H9 (cell line): ENCODE measurements around the gene KAT7. TPM values are rescaled to one million over a fixed set of nuclear protein-coding genes. Genes with fewer than 3 reads are reported as not detected.

ENCODE experiments used
- DNase-seq: peaks from one replicate; pipeline ENCODE4 v3.0.0-alpha.2; 2017
- H2AFZ ChIP-seq: one replicate; pipeline ENCODE4 v1.6.1; 2013; ENCODE audit warnings: mild to moderate bottlenecking, low read length, control low read depth, moderate library complexity
- H2AK5ac ChIP-seq: 2 replicates; pipeline ENCODE4 v1.6.1; 2013; ENCODE audit warnings: low read length, control low read depth, mixed read lengths; ENCODE audit not compliant: insufficient read length
- H2BK120ac ChIP-seq: one replicate; pipeline ENCODE4 v1.6.1; 2013; ENCODE audit warnings: low read depth, mild to moderate bottlenecking, low read length, control low read depth, inconsistent platforms; ENCODE audit not compliant: poor library complexity, severe bottlenecking
- H2BK12ac ChIP-seq: 2 replicates; pipeline ENCODE4 v1.6.1; 2013; ENCODE audit warnings: low read length, control low read depth, mixed read lengths, low read depth; ENCODE audit not compliant: insufficient read length
- H2BK15ac ChIP-seq: 2 replicates; pipeline ENCODE4 v1.6.1; 2013; ENCODE audit warnings: low read depth, low read length, control low read depth
- H2BK20ac ChIP-seq: one replicate; pipeline ENCODE4 v1.6.1; 2013; ENCODE audit warnings: low read depth, mild to moderate bottlenecking, low read length, control low read depth, inconsistent platforms; ENCODE audit not compliant: poor library complexity, severe bottlenecking
- H2BK5ac ChIP-seq: 2 replicates; pipeline ENCODE4 v1.6.1; 2013; ENCODE audit warnings: low read length, control low read depth, mixed read lengths; ENCODE audit not compliant: insufficient read length
- H3K14ac ChIP-seq: 2 replicates; pipeline ENCODE4 v1.6.1; 2013; ENCODE audit warnings: low read length, control low read depth; ENCODE audit not compliant: insufficient read depth
- H3K18ac ChIP-seq: 2 replicates; pipeline ENCODE4 v1.6.1; 2013; ENCODE audit warnings: low read depth, mild to moderate bottlenecking, mixed read lengths, low read length, control low read depth; ENCODE audit not compliant: insufficient read length
- H3K23ac ChIP-seq: 2 replicates; pipeline ENCODE4 v1.6.1; 2013; ENCODE audit warnings: low read length, control low read depth, mixed read lengths, low read depth; ENCODE audit not compliant: insufficient read length
- H3K23me2 ChIP-seq: 2 replicates; pipeline ENCODE4 v1.6.1; 2013; ENCODE audit warnings: low read depth, mild to moderate bottlenecking, mixed read lengths, low read length, control low read depth; ENCODE audit not compliant: insufficient read length, poor library complexity, severe bottlenecking
- H3K27ac ChIP-seq: 2 replicates; pipeline ENCODE4 v1.5.1; 2013; ENCODE audit warnings: low read length, control low read depth, mixed read lengths, low read depth; ENCODE audit not compliant: insufficient read length
- H3K27me3 ChIP-seq: 2 replicates; pipeline ENCODE4 v1.6.1; 2013; ENCODE audit warnings: low read length, control low read depth, inconsistent platforms; ENCODE audit not compliant: insufficient read depth
- H3K4ac ChIP-seq: 2 replicates; pipeline ENCODE4 v1.6.1; 2013; ENCODE audit warnings: low read depth, mild to moderate bottlenecking, control low read depth, inconsistent platforms, low read length, moderate library complexity
- H3K4me1 ChIP-seq: 2 replicates; pipeline ENCODE4 v1.6.1; 2013; ENCODE audit warnings: low read length, control low read depth, inconsistent platforms; ENCODE audit not compliant: insufficient read depth
- H3K4me2 ChIP-seq: 2 replicates; pipeline ENCODE4 v1.6.1; 2013; ENCODE audit warnings: low read length, control low read depth, mixed read lengths; ENCODE audit not compliant: insufficient read length, insufficient read depth
- H3K56ac ChIP-seq: 2 replicates; pipeline ENCODE4 v1.6.1; 2013; ENCODE audit warnings: low read depth, mild to moderate bottlenecking, mixed read lengths, low read length, control low read depth; ENCODE audit not compliant: insufficient read length
- H3K79me1 ChIP-seq: 2 replicates; pipeline ENCODE4 v1.6.1; 2013; ENCODE audit warnings: low read depth, mild to moderate bottlenecking, moderate library complexity, low read length, control low read depth, inconsistent platforms; ENCODE audit not compliant: insufficient read depth, poor library complexity, severe bottlenecking
- H3K79me2 ChIP-seq: 2 replicates; pipeline ENCODE4 v1.6.1; 2013; ENCODE audit warnings: low read length, control low read depth, inconsistent platforms; ENCODE audit not compliant: insufficient read depth
- H3K9ac ChIP-seq: 2 replicates; pipeline ENCODE4 v1.6.1; 2013; ENCODE audit warnings: low read length, control low read depth, mixed read lengths; ENCODE audit not compliant: insufficient read length; ENCODE audit errors: extremely low read depth
- H3K9me3 ChIP-seq: one replicate; pipeline ENCODE4 v1.6.1; 2013; ENCODE audit warnings: low read depth, low read length, inconsistent platforms; ENCODE audit not compliant: control insufficient read depth
- H3T11ph ChIP-seq: one replicate; pipeline ENCODE4 v1.6.1; 2013; ENCODE audit warnings: mild to moderate bottlenecking, low read length, control low read depth, inconsistent platforms
- H4K20me1 ChIP-seq: one replicate; pipeline ENCODE4 v1.6.1; 2013; ENCODE audit not compliant: control insufficient read depth, insufficient read length, insufficient read depth
- H4K5ac ChIP-seq: 2 replicates; pipeline ENCODE4 v1.6.1; 2013; ENCODE audit warnings: low read depth, mild to moderate bottlenecking, mixed read lengths, low read length, control low read depth; ENCODE audit not compliant: insufficient read length
- H4K8ac ChIP-seq: replicated peaks from 2 replicates; pipeline ENCODE4 v1.6.1; 2013; ENCODE audit warnings: low read length, control low read depth, mixed read lengths, low read depth; ENCODE audit not compliant: insufficient read length
- H4K91ac ChIP-seq: 2 replicates; pipeline ENCODE4 v1.6.1; 2013; ENCODE audit warnings: low read depth, mild to moderate bottlenecking, moderate library complexity, mixed read lengths, low read length, control low read depth; ENCODE audit not compliant: insufficient read length
- H3K27ac Mint-ChIP-seq, 3 experiments: 2 replicates in 2 of 3; 3 replicates in 1 of 3; pipeline ENCODE4 v1.8.0; 2020 to 2021; ENCODE audit warnings: mixed read lengths in 3 of 3, mild to moderate bottlenecking in 1 of 3, moderate library complexity in 1 of 3
- H3K27me3 Mint-ChIP-seq: 2 replicates; pipeline ENCODE4 v1.8.0; 2021; ENCODE audit warnings: low read depth, mild to moderate bottlenecking, moderate library complexity, mixed read lengths
- H3K36me3 Mint-ChIP-seq, 3 experiments: 2 replicates in 2 of 3; 3 replicates in 1 of 3; pipeline ENCODE4 v1.8.0; 2020 to 2021; ENCODE audit warnings: low read depth in 3 of 3, mixed read lengths in 3 of 3; ENCODE audit not compliant: insufficient read depth in 1 of 3
- H3K4me1 Mint-ChIP-seq, 2 experiments: 2 replicates each; pipeline ENCODE4 v1.8.0; 2020; ENCODE audit warnings: mixed read lengths in 2 of 2
- H3K4me3 Mint-ChIP-seq, 2 experiments: 2 replicates in 1 of 2; 3 replicates in 1 of 2; pipeline ENCODE4 v1.8.0; 2020 to 2021; ENCODE audit warnings: mild to moderate bottlenecking in 2 of 2, mixed read lengths in 2 of 2, moderate library complexity in 1 of 2
- H3K9me3 Mint-ChIP-seq, 2 experiments: 2 replicates in 1 of 2; 3 replicates in 1 of 2; pipeline ENCODE4 v1.8.0; 2020; ENCODE audit warnings: mild to moderate bottlenecking in 2 of 2, mixed read lengths in 2 of 2, moderate library complexity in 1 of 2
- WGBS: extraction: QIAGEN DNeasy Blood & Tissue Kit; methylation state at CpG from one replicate; pipeline ENCODE4 v1.1.7; 2013; ENCODE audit warnings: missing lambda C conversion rate, low lambda C conversion rate, mixed read lengths; ENCODE audit not compliant: insufficient read length; ENCODE audit errors: extremely low coverage; 5-methylcytosine and 5-hydroxymethylcytosine counted together
- total RNA-seq: library from RNA; stranded (reverse); gene quantifications from 2 replicates; pipeline ENCODE4 v1.2.1, GENCODE V29; 2021
- TF ChIP-seq, protein P1 (sequence below): fragments of 200-600 bp; sonication (generic); conservative IDR thresholded peaks from 3 replicates; pipeline ENCODE4 v1.8.0; 2021; ENCODE audit warnings: antibody characterized with exemption, mild to moderate bottlenecking

Gene KAT7
- total RNA-seq, 1 experiment from 2014 or later: 93.1 TPM

DNA sequence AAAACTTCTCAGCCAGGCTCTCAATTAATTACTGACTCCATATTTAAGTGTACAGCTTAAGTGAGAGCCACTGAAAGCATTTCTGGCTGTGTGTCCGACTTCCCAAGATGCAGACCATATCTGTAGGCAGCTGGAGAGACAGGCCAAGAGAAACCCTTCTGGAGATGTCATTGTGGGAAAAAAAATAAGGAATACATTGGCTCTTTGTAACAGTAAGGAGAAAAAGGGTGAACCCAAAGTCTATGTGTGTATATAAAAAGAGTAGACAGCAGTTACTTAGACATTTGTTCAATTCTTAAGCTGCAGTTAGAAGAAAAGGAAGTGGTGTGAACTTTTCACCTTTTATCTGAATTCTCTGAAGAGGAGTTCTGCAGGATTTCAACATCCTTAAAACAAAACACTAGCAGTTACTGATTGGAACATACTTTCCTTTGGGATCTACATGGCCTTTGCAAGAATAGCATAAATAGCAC, 46.3 kb upstream of the KAT7 start:
- H2AFZ ChIP-seq: no peak overlapping the region
- no peak overlapping the region for H2BK20ac ChIP-seq
- TF ChIP-seq, protein P1, sequence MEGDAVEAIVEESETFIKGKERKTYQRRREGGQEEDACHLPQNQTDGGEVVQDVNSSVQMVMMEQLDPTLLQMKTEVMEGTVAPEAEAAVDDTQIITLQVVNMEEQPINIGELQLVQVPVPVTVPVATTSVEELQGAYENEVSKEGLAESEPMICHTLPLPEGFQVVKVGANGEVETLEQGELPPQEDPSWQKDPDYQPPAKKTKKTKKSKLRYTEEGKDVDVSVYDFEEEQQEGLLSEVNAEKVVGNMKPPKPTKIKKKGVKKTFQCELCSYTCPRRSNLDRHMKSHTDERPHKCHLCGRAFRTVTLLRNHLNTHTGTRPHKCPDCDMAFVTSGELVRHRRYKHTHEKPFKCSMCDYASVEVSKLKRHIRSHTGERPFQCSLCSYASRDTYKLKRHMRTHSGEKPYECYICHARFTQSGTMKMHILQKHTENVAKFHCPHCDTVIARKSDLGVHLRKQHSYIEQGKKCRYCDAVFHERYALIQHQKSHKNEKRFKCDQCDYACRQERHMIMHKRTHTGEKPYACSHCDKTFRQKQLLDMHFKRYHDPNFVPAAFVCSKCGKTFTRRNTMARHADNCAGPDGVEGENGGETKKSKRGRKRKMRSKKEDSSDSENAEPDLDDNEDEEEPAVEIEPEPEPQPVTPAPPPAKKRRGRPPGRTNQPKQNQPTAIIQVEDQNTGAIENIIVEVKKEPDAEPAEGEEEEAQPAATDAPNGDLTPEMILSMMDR: no peak
- H2AK5ac ChIP-seq: no peak overlapping the region
- no peak overlapping the region for H3K9ac ChIP-seq
- H2BK12ac ChIP-seq: no peak overlapping the region
- H3K56ac ChIP-seq: no peak overlapping the region
- no peak overlapping the region for H3K18ac ChIP-seq
- H2BK5ac ChIP-seq: no peak overlapping the region
- WGBS: no CpG with 5 or more reads among the region's 1 CpG
- H2BK120ac ChIP-seq: no peak overlapping the region
- peaks cover 2% of the 10 kb centered on the region; the same call in 1 of the 2 replicates for H3K79me2 ChIP-seq
- Mint-ChIP-seq H3K4me3 (no peak overlapping the region), H3K4me1 (peaks cover 0 to 8% of the 10 kb centered on the region in 2 experiments; a peak in 2 of 4 replicates), H3K27ac (no peak overlapping the region), H3K9me3 (no peaks in the 10 kb centered on the region), H3K27me3 (no peaks in the 10 kb centered on the region), H3K36me3 (peaks cover 3 to 4% (median 4%) of the 10 kb centered on the region in 3 experiments; a peak in 3 of 7 replicates)
- no peak overlapping the region for H3K4me2 ChIP-seq
- H3K27me3 ChIP-seq: no peaks in the 10 kb centered on the region
- no peak overlapping the region for H4K5ac ChIP-seq
- H4K91ac ChIP-seq: no peak overlapping the region
- no peak overlapping the region for H3K14ac ChIP-seq
- no peaks in the 10 kb centered on the region for H4K20me1 ChIP-seq
- no peak overlapping the region for H4K8ac ChIP-seq
- no peaks in the 10 kb centered on the region for H3K23me2 ChIP-seq
- peaks cover 14% of the 10 kb centered on the region for H3K79me1 ChIP-seq
- no peak overlapping the region for H3K4ac ChIP-seq
- H3K27ac ChIP-seq: no peak overlapping the region
- DNase-seq: no peak
- H3K4me1 ChIP-seq: no peaks in the 10 kb centered on the region
- no peak overlapping the region for H3T11ph ChIP-seq
- no peak overlapping the region for H3K23ac ChIP-seq
- H3K9me3 ChIP-seq: no peaks in the 10 kb centered on the region
- H2BK15ac ChIP-seq: no peak overlapping the region
